ENCODE data around the gene STBD1. TPM values are rescaled to one million over a fixed set of nuclear protein-coding genes. Genes with fewer than 3 reads are reported as not detected.

The STBD1 gene
- total and polyA plus RNA-seq, 2 of the 4 experiments (the other 2 are of a cell fraction), result 1.7 to 3.0 TPM

DNA sequence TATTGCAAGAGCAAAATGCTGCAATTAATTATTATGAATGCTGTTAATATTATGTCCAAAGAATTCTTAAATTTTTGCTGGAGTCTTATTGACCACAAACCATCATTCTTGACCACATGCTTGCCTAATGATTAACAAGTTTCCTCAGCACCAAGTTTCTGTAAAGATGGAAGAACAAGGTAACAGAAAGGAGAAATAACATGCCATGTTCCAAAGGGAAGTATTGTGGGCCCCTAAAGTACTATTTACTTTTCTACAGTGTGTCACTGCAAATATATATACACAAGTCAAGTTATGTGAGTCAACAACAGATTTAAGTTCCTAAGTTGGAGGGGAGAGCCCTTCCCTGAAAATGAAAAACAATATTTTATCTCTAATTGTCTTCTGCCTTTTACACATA, 34.5 kb upstream of the STBD1 start:
- dilution Hi-C loops (cut with HindIII; ENCODE audit: low sequenced_read_pairs, unreplicated experiment) (no loop called here), in situ Hi-C loops (cut with MboI; ENCODE audit: low sequenced_read_pairs) (no loop called here), intact Hi-C loops (cut with micrococcal nuclease) (no loop called here)
- H3K23ac ChIP-seq (ENCODE audit: low read depth, low read length), result no peak overlapping the region
- H4K91ac ChIP-seq (ENCODE audit: insufficient read depth, low read depth, low read length), result no peak overlapping the region
- CTCF ChIA-PET, result no interaction called here
- H3K27me3 ChIP-seq (ENCODE audit: control insufficient read depth, insufficient read depth, low read length), result peaks cover 45% of the 10 kb centered on the region
- no peak overlapping the region for H2AK5ac ChIP-seq (ENCODE audit: low read depth, low read length)
- no peak for ATAC-seq (ENCODE audit: low read depth)
- H3K9ac ChIP-seq (ENCODE audit: low read depth, low read length), result no peak overlapping the region
- DNase-seq, result no peak
- H3K4me2 ChIP-seq (ENCODE audit: low read depth, low read length), result no peak overlapping the region
- H2BK120ac ChIP-seq (ENCODE audit: low read depth, low read length), result no peak overlapping the region
- TF ChIP-seq FOS (IDR thresholded peaks at IDR 0.05; ENCODE audit: low read depth, low read length) (no peak), ELK1 (IDR thresholded peaks at IDR 0.05; ENCODE audit: borderline replicate concordance, low read depth, low read length) (no peak), RCOR1 (IDR thresholded peaks at IDR 0.05; ENCODE audit: insufficient replicate concordance, low read length) (no peak), CHD1 (IDR thresholded peaks at IDR 0.05; ENCODE audit: low read depth, low read length) (no peak), MXI1 (IDR thresholded peaks at IDR 0.05; ENCODE audit: borderline replicate concordance, low read depth, low read length) (no peak), POLR2A (IDR thresholded peaks at IDR 0.05; ENCODE audit: low read depth, low read length) (no peak), MAZ (IDR thresholded peaks at IDR 0.05; ENCODE audit: borderline replicate concordance, low read depth, low read length) (no peak), USF2 (IDR thresholded peaks at IDR 0.05; ENCODE audit: low read depth, low read length) (no peak), SMC3 (IDR thresholded peaks at IDR 0.05; ENCODE audit: low read depth, low read length) (no peak), MAFK (IDR thresholded peaks at IDR 0.05; ENCODE audit: low read depth, low read length) (no peak), NFE2L2 (IDR thresholded peaks at IDR 0.05; ENCODE audit: low read depth, low read length) (no peak), RFX5 (IDR thresholded peaks at IDR 0.05; ENCODE audit: low read depth, low read length) (no peak), CEBPB (IDR thresholded peaks at IDR 0.05; ENCODE audit: low read depth, low read length) (no peak), BHLHE40 (IDR thresholded peaks at IDR 0.05; ENCODE audit: low read depth, low read length) (no peak), RAD21 (IDR thresholded peaks at IDR 0.05; ENCODE audit: low read length) (no peak)
- TF ChIP-seq, protein P1, sequence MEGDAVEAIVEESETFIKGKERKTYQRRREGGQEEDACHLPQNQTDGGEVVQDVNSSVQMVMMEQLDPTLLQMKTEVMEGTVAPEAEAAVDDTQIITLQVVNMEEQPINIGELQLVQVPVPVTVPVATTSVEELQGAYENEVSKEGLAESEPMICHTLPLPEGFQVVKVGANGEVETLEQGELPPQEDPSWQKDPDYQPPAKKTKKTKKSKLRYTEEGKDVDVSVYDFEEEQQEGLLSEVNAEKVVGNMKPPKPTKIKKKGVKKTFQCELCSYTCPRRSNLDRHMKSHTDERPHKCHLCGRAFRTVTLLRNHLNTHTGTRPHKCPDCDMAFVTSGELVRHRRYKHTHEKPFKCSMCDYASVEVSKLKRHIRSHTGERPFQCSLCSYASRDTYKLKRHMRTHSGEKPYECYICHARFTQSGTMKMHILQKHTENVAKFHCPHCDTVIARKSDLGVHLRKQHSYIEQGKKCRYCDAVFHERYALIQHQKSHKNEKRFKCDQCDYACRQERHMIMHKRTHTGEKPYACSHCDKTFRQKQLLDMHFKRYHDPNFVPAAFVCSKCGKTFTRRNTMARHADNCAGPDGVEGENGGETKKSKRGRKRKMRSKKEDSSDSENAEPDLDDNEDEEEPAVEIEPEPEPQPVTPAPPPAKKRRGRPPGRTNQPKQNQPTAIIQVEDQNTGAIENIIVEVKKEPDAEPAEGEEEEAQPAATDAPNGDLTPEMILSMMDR (conservative IDR thresholded peaks at IDR 0.05; ENCODE audit: low read depth, low read length), result no peak
- no peaks in the 10 kb centered on the region for H4K20me1 ChIP-seq (ENCODE audit: insufficient read depth, low read length)
- no peak overlapping the region for H3K14ac ChIP-seq (replicated peaks; ENCODE audit: low read depth, low read length)
- no peak overlapping the region for H2AFZ ChIP-seq (replicated peaks; ENCODE audit: low read length, poor library complexity)
- H3K4ac ChIP-seq (ENCODE audit: low read depth, low read length), result no peak overlapping the region
- no peak overlapping the region for H2BK5ac ChIP-seq (ENCODE audit: low read depth, low read length, poor library complexity, severe bottlenecking)
- H3K4me3 ChIP-seq (ENCODE audit: insufficient read depth, low read depth, low read length), result no peak overlapping the region
- no peak overlapping the region for H4K5ac ChIP-seq (ENCODE audit: low read depth, low read length)
- no peak overlapping the region for H2BK15ac ChIP-seq (ENCODE audit: low read depth, low read length)
- no peak overlapping the region for H4K8ac ChIP-seq (ENCODE audit: low read depth in 2 of 2, low read length in 2 of 2)
- POLR2A ChIA-PET (ENCODE audit: unreplicated experiment), result no interaction called here
- H3K18ac ChIP-seq (ENCODE audit: low read depth, low read length), result no peak overlapping the region
- no peaks in the 10 kb centered on the region for H3K79me1 ChIP-seq (ENCODE audit: low read depth in 1 of 2, low read length in 2 of 2)
- no peak overlapping the region for H2AK9ac ChIP-seq (replicated peaks; ENCODE audit: low read depth, low read length, poor library complexity)
- BruUV-seq (replicated peaks), result no TSS peak
- no peaks in the 10 kb centered on the region for H3K36me3 ChIP-seq (ENCODE audit: control insufficient read depth, insufficient read depth, low read length)
- no peaks in the 10 kb centered on the region for H3K4me1 ChIP-seq (ENCODE audit: control insufficient read depth, insufficient read depth, low read length)
- H3K9me1 ChIP-seq (ENCODE audit: insufficient read depth, low read length), result no peaks in the 10 kb centered on the region
- no peak overlapping the region for H3K27ac ChIP-seq (ENCODE audit: insufficient read depth, low read length)
- no peak overlapping the region for H3K56ac ChIP-seq (ENCODE audit: extremely low read depth, insufficient read depth, low read length)
- no peak overlapping the region for H2BK20ac ChIP-seq (ENCODE audit: low read depth, low read length)
- H3K9me3 ChIP-seq (ENCODE audit: control insufficient read depth, insufficient read depth, low read length), result no peaks in the 10 kb centered on the region

Data from IMR-90 (cell line).